PC-9 (cell line): ENCODE measurements around the gene NINJ2.

Experiments used
- EZH2 ChIP-seq: fragments of 200-600 bp; sonication (generic); IDR thresholded peaks from 2 replicates; pipeline ENCODE4 v1.8.0; 2017; ENCODE audit warnings: antibody characterized with exemption, low read depth
- TF ChIP-seq, protein P1 (sequence below): fragments of 200-600 bp; sonication (generic); conservative IDR thresholded peaks from 2 replicates; pipeline ENCODE4 v1.6.1; 2017; ENCODE audit warnings: mixed run types, antibody characterized with exemption, mild to moderate bottlenecking, moderate library complexity

DNA sequence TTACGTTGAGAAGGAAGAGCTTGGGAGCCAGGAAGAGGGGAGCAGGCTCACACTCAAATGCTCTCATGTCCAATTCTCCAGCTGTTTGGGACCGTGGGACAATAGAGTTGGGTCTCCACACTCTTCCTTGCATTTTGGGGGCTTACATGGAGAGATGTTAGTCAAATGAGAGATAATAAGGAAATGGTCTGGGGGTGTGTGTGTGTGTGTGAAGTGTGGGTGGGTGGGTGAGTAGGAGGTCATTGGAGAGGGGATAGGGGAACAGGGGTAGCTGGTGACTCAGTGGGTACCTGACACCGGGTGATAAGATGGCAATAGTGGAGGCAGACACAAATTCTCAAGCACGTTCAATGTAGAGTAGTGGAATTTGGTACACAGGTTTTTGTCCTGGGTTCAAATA lies 135.5 kb downstream of the NINJ2 start:
- TF ChIP-seq, protein P1, sequence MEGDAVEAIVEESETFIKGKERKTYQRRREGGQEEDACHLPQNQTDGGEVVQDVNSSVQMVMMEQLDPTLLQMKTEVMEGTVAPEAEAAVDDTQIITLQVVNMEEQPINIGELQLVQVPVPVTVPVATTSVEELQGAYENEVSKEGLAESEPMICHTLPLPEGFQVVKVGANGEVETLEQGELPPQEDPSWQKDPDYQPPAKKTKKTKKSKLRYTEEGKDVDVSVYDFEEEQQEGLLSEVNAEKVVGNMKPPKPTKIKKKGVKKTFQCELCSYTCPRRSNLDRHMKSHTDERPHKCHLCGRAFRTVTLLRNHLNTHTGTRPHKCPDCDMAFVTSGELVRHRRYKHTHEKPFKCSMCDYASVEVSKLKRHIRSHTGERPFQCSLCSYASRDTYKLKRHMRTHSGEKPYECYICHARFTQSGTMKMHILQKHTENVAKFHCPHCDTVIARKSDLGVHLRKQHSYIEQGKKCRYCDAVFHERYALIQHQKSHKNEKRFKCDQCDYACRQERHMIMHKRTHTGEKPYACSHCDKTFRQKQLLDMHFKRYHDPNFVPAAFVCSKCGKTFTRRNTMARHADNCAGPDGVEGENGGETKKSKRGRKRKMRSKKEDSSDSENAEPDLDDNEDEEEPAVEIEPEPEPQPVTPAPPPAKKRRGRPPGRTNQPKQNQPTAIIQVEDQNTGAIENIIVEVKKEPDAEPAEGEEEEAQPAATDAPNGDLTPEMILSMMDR: no peak
- no peak for TF ChIP-seq EZH2
